Left renal cortex interstitium (tissue), 4 donors: ENCODE data around the gene GUCD1. TPM values are rescaled to one million over a fixed set of nuclear protein-coding genes. Genes with fewer than 3 reads are reported as not detected.

Experiments
- DNase-seq, 4 donors: peaks; one replicate each; pipeline ENCODE4 v3.0.0-alpha.2; 2013; ENCODE audit warnings: low read depth in 4 of 4, low spot score in 2 of 4, missing footprints in 1 of 4
- polyA plus RNA-seq, 4 donors: library from polyadenylated mRNA; unstranded; fragments of 120-200 nt; gene quantifications; one replicate each; pipeline ENCODE4 v1.2.1, GENCODE V29; 2013; ENCODE audit not compliant: insufficient read length in 4 of 4

The GUCD1 gene
- polyA plus RNA-seq, 4 donors: 82.9 to 96.5 (median 93.2) TPM

GRCh38 chr22:24506802-24507438 is 48.0 kb downstream of the GUCD1 start:
- DNase-seq: no peak

- no peak for DNase-seq
Measured at GRCh38 chr22:24504956-24505736, 49.8 kb downstream of the GUCD1 start.

GRCh38 chr22:24504540-24504939 is 50.4 kb downstream of the GUCD1 start:
- no peak for DNase-seq

GRCh38 chr22:24503843-24504338 is 51.0 kb downstream of the GUCD1 start:
- no peak for DNase-seq

GRCh38 chr22:24503137-24503842 is 51.6 kb downstream of the GUCD1 start:
- DNase-seq: no peak

- DNase-seq: no peak
Measured at GRCh38 chr22:24502541-24502940, 52.4 kb downstream of the GUCD1 start.

GRCh38 chr22:24502034-24502433 is 52.9 kb downstream of the GUCD1 start:
- no peak for DNase-seq

GRCh38 chr22:24501301-24502005 is 53.5 kb downstream of the GUCD1 start:
- no peak for DNase-seq

- DNase-seq: no peak
Measured at GRCh38 chr22:24500277-24500820, 54.6 kb downstream of the GUCD1 start.

- no peak for DNase-seq
Measured at GRCh38 chr22:24499706-24500276, 55.1 kb downstream of the GUCD1 start.

- no peak for DNase-seq
Measured at GRCh38 chr22:24498824-24499223, 56.1 kb downstream of the GUCD1 start.

GRCh38 chr22:24497841-24498258 is 57.1 kb downstream of the GUCD1 start:
- no peak for DNase-seq

GRCh38 chr22:24496661-24497060 is 58.3 kb downstream of the GUCD1 start:
- no peak for DNase-seq

- DNase-seq: no peak
Measured at GRCh38 chr22:24496234-24496633, 58.7 kb downstream of the GUCD1 start.

GRCh38 chr22:24495365-24495675 is 59.6 kb downstream of the GUCD1 start:
- DNase-seq: no peak

GRCh38 chr22:24494528-24495364 is 60.2 kb downstream of the GUCD1 start, which contains the start of gene UPB1:
Gene UPB1, plus strand, starts transcription at chr22:24495332. Its CDS starts 72 bp downstream, at chr22:24495404.
- no peak for DNase-seq

- DNase-seq: no peak
Measured at GRCh38 chr22:24494167-24494527, 60.8 kb downstream of the GUCD1 start.

GRCh38 chr22:24492391-24492790 is 62.5 kb downstream of the GUCD1 start:
- no peak for DNase-seq
